ENCODE measurements around the gene TBATA.

The TBATA gene

GRCh38 chr10:70740406-70741288 is 44.5 kb downstream of the TBATA start:
- peak; percentile 11 for DNase-seq

GRCh38 chr10:70738761-70739121 is 46.4 kb downstream of the TBATA start:
- no peak for DNase-seq

- DNase-seq, result no peak
These were observed 47.0 kb downstream of the TBATA start for GRCh38 chr10:70738006-70738760.

- no peak for DNase-seq
These were observed 47.9 kb downstream of the TBATA start for GRCh38 chr10:70737250-70737649.

- no peak for DNase-seq
These were observed 48.7 kb downstream of the TBATA start for GRCh38 chr10:70736525-70736924.

- DNase-seq, result no peak
These were observed 50.0 kb downstream of the TBATA start for GRCh38 chr10:70735161-70735560.

GRCh38 chr10:70733051-70733450 is 52.1 kb downstream of the TBATA start:
- DNase-seq, result no peak

- DNase-seq, result no peak
These were observed 52.6 kb downstream of the TBATA start for GRCh38 chr10:70732569-70732968.

GRCh38 chr10:70730955-70731354 is 54.2 kb downstream of the TBATA start:
- DNase-seq, result no peak

GRCh38 chr10:70729763-70730357 is 55.3 kb downstream of the TBATA start:
- DNase-seq, result peak; percentile 70

GRCh38 chr10:70728328-70728727 is 56.8 kb downstream of the TBATA start:
- no peak for DNase-seq

- DNase-seq, result no peak
These were observed 58.2 kb downstream of the TBATA start for GRCh38 chr10:70726909-70727495.

GRCh38 chr10:70723771-70724170 is 61.4 kb downstream of the TBATA start:
- DNase-seq, result no peak

GRCh38 chr10:70722820-70723424 is 62.3 kb downstream of the TBATA start:
- no peak for DNase-seq

Measured in DMS79 treated with DMSO at 0.1 percent for 48 hours (cell line).